Lung (tissue), 12 donors: Measurements from ENCODE around the gene IL21. TPM values are rescaled to one million over a fixed set of nuclear protein-coding genes. Genes with fewer than 3 reads are reported as not detected.

ENCODE experiments used
- ATAC-seq: fragments of 200-7000 bp; cut with Tn5 transposase; one replicate; pipeline ENCODE4 v1.9.1; 2020; ENCODE audit warnings: moderate number of reproducible peaks; ENCODE audit not compliant: insufficient read depth, low FRiP score
- DNase-seq, 3 donors: peaks; one replicate each; pipeline ENCODE4 v3.0.0-alpha.2; 2013 to 2017
- H3K27ac ChIP-seq, 2 donors: one replicate each; pipeline ENCODE4 v1.5.1; 2013; ENCODE audit warnings: mild to moderate bottlenecking in 2 of 2, moderate library complexity in 2 of 2, control low read depth in 1 of 2, inconsistent platforms in 1 of 2, low read depth in 1 of 2, low read length in 1 of 2
- H3K27me3 ChIP-seq, 3 donors: one replicate each; pipeline ENCODE4 v1.5.1; 2013; ENCODE audit warnings: low read length in 2 of 3; ENCODE audit not compliant: control insufficient read depth in 3 of 3, insufficient read depth in 3 of 3
- H3K36me3 ChIP-seq, 4 donors: one replicate each; pipeline ENCODE4 v1.5.1; 2013; ENCODE audit warnings: low read length in 4 of 4, mild to moderate bottlenecking in 1 of 4, moderate library complexity in 1 of 4; ENCODE audit not compliant: control insufficient read depth in 4 of 4, insufficient read depth in 4 of 4
- H3K4me1 ChIP-seq, 5 donors: one replicate each; pipeline ENCODE4 v1.5.1; 2013; ENCODE audit warnings: low read length in 5 of 5, mild to moderate bottlenecking in 2 of 5, moderate library complexity in 1 of 5; ENCODE audit not compliant: control insufficient read depth in 5 of 5, insufficient read depth in 5 of 5
- H3K4me3 ChIP-seq: one replicate; pipeline ENCODE4 v1.5.1; 2013; ENCODE audit warnings: mild to moderate bottlenecking, control low read depth, moderate library complexity
- H3K9ac ChIP-seq, 2 donors: one replicate each; pipeline ENCODE4 v1.5.1; 2013; ENCODE audit warnings: low read length in 2 of 2, control low read depth in 1 of 2; ENCODE audit not compliant: insufficient read depth in 1 of 2
- H3K9me3 ChIP-seq, 4 donors: one replicate each; pipeline ENCODE4 v1.5.1; 2013; ENCODE audit warnings: low read length in 3 of 4, mild to moderate bottlenecking in 1 of 4, moderate library complexity in 1 of 4; ENCODE audit not compliant: control insufficient read depth in 4 of 4, insufficient read depth in 3 of 4
- CTCF ChIP-seq: IDR thresholded peaks from 2 replicates; pipeline ENCODE4 v1.5.1; 2012; ENCODE audit warnings: mild to moderate bottlenecking; ENCODE audit errors: control extremely low read depth, extremely low read depth
- WGBS, 2 donors: extraction: QIAGEN DNeasy Blood & Tissue Kit; methylation state at CpG; one replicate each; pipeline ENCODE4 v1.1.7; 2013; 5-methylcytosine and 5-hydroxymethylcytosine counted together
- polyA plus RNA-seq, 2 donors: library from polyadenylated mRNA; stranded (reverse); fragments of 200-250 nt; gene quantifications; one replicate each; pipeline ENCODE4 v1.2.1, GENCODE V29; 2013
- total RNA-seq, 2 donors: library from RNA; depleted of rRNA in 1 of 2; stranded (reverse); fragments of >200 nt in 1 of 2; gene quantifications; one replicate each; pipeline ENCODE4 v1.2.1, GENCODE V29; 2014 to 2021
- donor health status: control.
- donor health status: control.
- donor health status: Bipolar disorder and iron deficiency.
- donor health status: healthy.
- donor health status: DM: yes; HTN: yes; CAD: no.

The IL21 gene
- total and polyA plus RNA-seq, 4 donors, result 0.02 to 0.26 TPM; not detected in 2

DNA sequence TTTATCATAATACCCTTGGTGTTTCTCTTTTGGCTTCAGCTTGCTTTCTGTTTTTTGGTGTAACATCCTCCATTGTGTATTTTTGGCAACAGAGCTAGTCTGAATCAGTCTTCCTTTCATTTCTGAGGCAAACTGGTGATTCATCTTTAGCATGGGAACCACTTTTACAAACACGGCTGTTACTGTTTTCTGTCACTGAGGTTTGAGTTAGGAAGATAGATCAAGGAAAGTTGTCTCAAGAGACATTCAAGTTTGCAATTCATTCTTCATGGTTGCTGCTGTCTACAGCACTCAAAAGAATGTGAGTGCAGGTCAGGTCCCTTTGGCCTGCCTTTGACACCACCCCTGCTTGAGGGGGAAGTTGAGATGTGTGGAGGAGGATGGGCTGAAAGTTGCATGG lies 36.3 kb downstream of the IL21 start:
- no peak overlapping the region for H3K9ac ChIP-seq
- H3K9me3 ChIP-seq, result no peaks in the 10 kb centered on the region
- H3K36me3 ChIP-seq, result no peaks in the 10 kb centered on the region
- no peaks in the 10 kb centered on the region for H3K27me3 ChIP-seq
- ATAC-seq (no peak), DNase-seq (no peak)
- H3K4me1 ChIP-seq, result peaks cover 0 to 3% (median 0%) of the 10 kb centered on the region in 5 donors
- no peak overlapping the region for H3K4me3 ChIP-seq
- no peak for TF ChIP-seq CTCF
- 38 to 39% methylated on average over 1 of the region's 1 CpG for WGBS, 2 donors
- H3K27ac ChIP-seq, result no peak overlapping the region

DNA sequence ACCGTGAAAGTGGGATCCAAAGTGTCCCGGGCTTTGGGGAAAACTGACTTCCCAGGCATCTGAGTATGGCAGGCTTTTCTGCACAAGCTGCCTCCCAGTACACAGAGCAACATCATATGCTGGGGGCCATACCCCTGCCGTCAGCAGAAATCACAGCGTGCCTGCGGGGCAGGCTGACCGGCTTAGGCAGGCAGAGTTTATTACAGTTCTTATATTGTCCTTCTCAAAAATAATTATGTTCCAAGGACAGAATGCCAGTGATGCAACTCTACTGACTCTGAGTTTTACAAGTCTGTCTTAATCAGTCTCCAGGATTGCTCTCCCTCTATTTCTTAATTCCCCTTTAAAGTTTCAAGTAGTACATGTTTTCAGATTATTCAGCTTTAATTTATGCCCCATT lies 37.0 kb downstream of the IL21 start:
- TF ChIP-seq CTCF, result no peak
- 78 to 85% methylated on average over 6 of the region's 6 CpGs for WGBS, 2 donors
- H3K36me3 ChIP-seq, result no peaks in the 10 kb centered on the region
- H3K4me3 ChIP-seq, result no peak overlapping the region
- H3K27ac ChIP-seq, result no peak overlapping the region
- H3K4me1 ChIP-seq, result peaks cover 0 to 3% (median 0%) of the 10 kb centered on the region in 5 donors
- ATAC-seq (peak; percentile 47), DNase-seq (peak in 1 of 3 donors; percentile 16)
- H3K9me3 ChIP-seq, result no peaks in the 10 kb centered on the region
- no peak overlapping the region for H3K9ac ChIP-seq
- H3K27me3 ChIP-seq, result no peaks in the 10 kb centered on the region

DNA sequence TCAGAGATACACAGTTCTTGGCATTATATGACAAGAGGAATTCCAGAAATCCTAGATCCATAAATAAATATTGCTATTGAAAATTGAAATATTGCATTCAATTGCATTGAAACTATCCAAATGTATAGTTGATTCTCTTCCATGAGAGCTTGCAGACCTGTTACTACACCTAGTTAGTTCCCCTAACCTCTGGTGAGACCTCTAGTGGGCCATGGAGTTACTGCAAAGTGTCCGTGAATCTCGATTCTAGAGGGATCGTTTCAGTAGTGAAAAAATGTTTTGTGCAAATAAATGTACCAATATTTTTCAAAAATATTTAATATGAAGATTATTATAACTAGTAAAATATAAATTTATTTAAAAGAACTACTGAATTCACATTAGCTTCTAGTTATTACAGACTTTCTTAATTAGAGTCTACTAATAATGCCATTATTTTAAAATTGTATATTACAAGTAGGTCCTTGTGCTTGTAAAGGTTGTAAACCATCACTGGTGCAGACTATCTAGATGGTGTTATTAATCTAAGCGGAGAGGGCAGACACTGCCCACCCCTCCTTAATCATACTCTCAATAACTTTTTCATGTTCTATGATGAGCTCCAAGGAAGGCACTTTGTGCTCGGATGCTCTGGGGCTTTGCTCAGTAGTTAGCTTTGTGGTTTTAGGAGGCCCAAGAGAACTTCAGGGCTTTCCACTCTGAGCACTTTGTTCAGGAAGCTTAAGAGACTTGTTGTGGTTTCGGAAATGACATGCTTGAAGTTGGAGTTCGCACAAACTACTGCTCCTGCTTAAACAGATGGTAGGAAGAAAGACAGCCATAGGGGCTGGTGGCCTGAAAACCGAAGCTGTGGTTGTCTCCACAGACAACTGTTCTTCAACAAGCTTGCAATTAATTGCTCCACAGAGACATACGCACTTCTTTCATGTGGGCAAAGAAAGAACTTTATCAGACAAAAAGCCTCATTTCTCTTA lies 42.8 kb downstream of the IL21 start:
- Histone ChIP-seq H3K4me3 (no peak overlapping the region), H3K36me3 (no peaks in the 10 kb centered on the region), H3K27ac (no peak overlapping the region), H3K9me3 (no peaks in the 10 kb centered on the region), H3K4me1 (no peaks in the 10 kb centered on the region), H3K27me3 (no peaks in the 10 kb centered on the region), H3K9ac (no peak overlapping the region)
- peak; percentile 72 for ATAC-seq
- no peak for TF ChIP-seq CTCF
- DNase-seq, result peak in 2 of 3 donors; percentile 22 to 26
- WGBS, 2 donors, result 26 to 43% methylated on average over 9 of the region's 9 CpGs
